HEK293 (cell line): ENCODE results near the gene ZNF646.

Experiments used
- CTCF ChIA-PET: fragments of 350-600 bp; formaldehyde crosslinking; extraction: SDS; loops from one replicate; lab custom pipeline; 2021; ENCODE audit warnings: antibody characterized with exemption; lab: Yijun Ruan, JAX
- POLR2A ChIA-PET: fragments of 300-600 bp; formaldehyde crosslinking; extraction: SDS; loops from one replicate; lab custom pipeline; 2020; ENCODE audit warnings: antibody characterized with exemption, inconsistent platforms; lab: Yijun Ruan, JAX
- H3K27ac ChIP-seq: fragments of 200-500 bp; sonication (Bioruptor generic); 2 replicates; pipeline ENCODE4 v1.5.1; 2014; ENCODE audit warnings: low read depth, low read length, control low read depth, inconsistent platforms; ENCODE audit errors: extremely low read depth
- H3K36me3 ChIP-seq, 2 experiments: fragments of 200-500 bp in 1 of 2; sonication (Bioruptor generic) in 1 of 2; 1 replicate in 1 of 2; 2 replicates in 1 of 2; pipeline ENCODE4 v1.5.1; 2014 to 2017; ENCODE audit warnings: inconsistent platforms in 2 of 2, low read length in 2 of 2; ENCODE audit not compliant: control insufficient read depth in 2 of 2, insufficient read depth in 1 of 2
- H3K4me1 ChIP-seq: fragments of 200-500 bp; sonication (Bioruptor generic); 2 replicates; pipeline ENCODE4 v1.5.1; 2014; ENCODE audit warnings: mild to moderate bottlenecking, low read length, inconsistent platforms; ENCODE audit not compliant: control insufficient read depth, insufficient read depth
- H3K4me3 ChIP-seq: 2 replicates; pipeline ENCODE4 v1.5.1; 2011; ENCODE audit warnings: low read depth, mild to moderate bottlenecking, control low read depth, low read length, moderate library complexity
- H3K9me3 ChIP-seq: fragments of 200-500 bp; sonication (Bioruptor generic); 2 replicates; pipeline ENCODE4 v1.5.1; 2014; ENCODE audit warnings: low read depth, low read length, inconsistent platforms; ENCODE audit not compliant: control insufficient read depth, insufficient read depth
- BCL11A ChIP-seq: fragments of 450-650 bp; formaldehyde crosslinking; IDR thresholded peaks from 2 replicates; pipeline ENCODE4 v1.5.1; 2016; ENCODE audit warnings: low read depth, missing biosample characterization, missing genetic modification characterization
- FEZF1 ChIP-seq: fragments of 450-650 bp; formaldehyde crosslinking; IDR thresholded peaks from 2 replicates; pipeline ENCODE4 v1.5.1; 2016; ENCODE audit warnings: missing biosample characterization, missing genetic modification characterization
- HOXC10 ChIP-seq: sonication (generic); formaldehyde crosslinking; IDR thresholded peaks from 2 replicates; pipeline ENCODE4 v1.8.1; 2023; ENCODE audit warnings: mild to moderate bottlenecking, missing genetic modification reagents
- IKZF3 ChIP-seq: fragments of 450-650 bp; IDR thresholded peaks from 2 replicates; pipeline ENCODE4 v1.5.0; 2018; ENCODE audit warnings: missing biosample characterization, mild to moderate bottlenecking, missing genetic modification characterization, moderate library complexity
- MEIS1 ChIP-seq: sonication (generic); formaldehyde crosslinking; IDR thresholded peaks from 2 replicates; pipeline ENCODE4 v1.8.1; 2022; ENCODE audit warnings: missing genetic modification reagents, mild to moderate bottlenecking, borderline replicate concordance
- PRDM4 ChIP-seq: fragments of 450-650 bp; formaldehyde crosslinking; IDR thresholded peaks from 2 replicates; pipeline ENCODE4 v1.5.1; 2017; ENCODE audit warnings: missing biosample characterization, missing genetic modification characterization
- SP7 ChIP-seq: fragments of 450-650 bp; formaldehyde crosslinking; IDR thresholded peaks from 2 replicates; pipeline ENCODE4 v1.5.1; 2016; ENCODE audit warnings: missing biosample characterization, missing genetic modification characterization
- YY2 ChIP-seq: fragments of 450-650 bp; formaldehyde crosslinking; IDR thresholded peaks from 2 replicates; pipeline ENCODE4 v1.5.1; 2016; ENCODE audit warnings: missing biosample characterization, missing genetic modification characterization
- ZBTB17 ChIP-seq: fragments of 450-650 bp; formaldehyde crosslinking; IDR thresholded peaks from 2 replicates; pipeline ENCODE4 v1.5.1; 2016; ENCODE audit warnings: missing biosample characterization, missing genetic modification characterization
- ZFP3 ChIP-seq: fragments of 450-650 bp; formaldehyde crosslinking; IDR thresholded peaks from 2 replicates; pipeline ENCODE4 v1.5.1; 2016; ENCODE audit warnings: low read depth, missing biosample characterization, missing genetic modification characterization
- ZNF132 ChIP-seq: fragments of 450-650 bp; formaldehyde crosslinking; IDR thresholded peaks from 2 replicates; pipeline ENCODE4 v1.5.1; 2017; ENCODE audit warnings: missing biosample characterization, missing genetic modification characterization, borderline replicate concordance
- ZNF146 ChIP-seq: fragments of 450-650 bp; formaldehyde crosslinking; IDR thresholded peaks from 2 replicates; pipeline ENCODE4 v1.5.1; 2016; ENCODE audit warnings: missing biosample characterization, missing genetic modification characterization
- ZNF184 ChIP-seq: fragments of 450-650 bp; IDR thresholded peaks from 2 replicates; pipeline ENCODE4 v1.5.1; 2018; ENCODE audit warnings: missing biosample characterization, mild to moderate bottlenecking, missing genetic modification characterization
- ZNF239 ChIP-seq: fragments of 450-650 bp; formaldehyde crosslinking; IDR thresholded peaks from 2 replicates; pipeline ENCODE4 v1.5.1; 2016; ENCODE audit warnings: missing biosample characterization, missing genetic modification characterization
- ZNF292 ChIP-seq: fragments of 450-650 bp; formaldehyde crosslinking; IDR thresholded peaks from 2 replicates; pipeline ENCODE4 v1.5.1; 2016; ENCODE audit warnings: low read depth, missing biosample characterization, missing genetic modification characterization, borderline replicate concordance
- ZNF341 ChIP-seq: fragments of 450-650 bp; formaldehyde crosslinking; IDR thresholded peaks from 2 replicates; pipeline ENCODE4; 2016; ENCODE audit warnings: low read depth, missing biosample characterization, missing genetic modification characterization
- ZNF366 ChIP-seq: fragments of 450-650 bp; formaldehyde crosslinking; conservative IDR thresholded peaks from 2 replicates; pipeline ENCODE4 v1.5.1; 2016; ENCODE audit warnings: missing biosample characterization, missing genetic modification characterization
- ZNF404 ChIP-seq: fragments of 450-650 bp; formaldehyde crosslinking; IDR thresholded peaks from 2 replicates; pipeline ENCODE4 v1.5.1; 2017; ENCODE audit warnings: missing biosample characterization, missing genetic modification characterization
- ZNF518A ChIP-seq: fragments of 450-650 bp; formaldehyde crosslinking; conservative IDR thresholded peaks from 2 replicates; pipeline ENCODE4 v1.5.1; 2016; ENCODE audit warnings: low read depth, missing biosample characterization, missing genetic modification characterization
- ZNF521 ChIP-seq: fragments of 450-650 bp; formaldehyde crosslinking; IDR thresholded peaks from 2 replicates; pipeline ENCODE4 v1.5.1; 2017; ENCODE audit warnings: missing biosample characterization, mild to moderate bottlenecking, missing genetic modification characterization
- ZNF610 ChIP-seq: fragments of 450-650 bp; formaldehyde crosslinking; IDR thresholded peaks from 2 replicates; pipeline ENCODE4 v1.5.1; 2016; ENCODE audit warnings: missing biosample characterization, missing genetic modification characterization, borderline replicate concordance
- ZNF658 ChIP-seq: fragments of 450-650 bp; formaldehyde crosslinking; IDR thresholded peaks from 2 replicates; pipeline ENCODE4; 2016; ENCODE audit warnings: missing biosample characterization, missing genetic modification characterization
- ZNF660 ChIP-seq: fragments of 450-650 bp; IDR thresholded peaks from 2 replicates; pipeline ENCODE4 v1.5.1; 2018; ENCODE audit warnings: missing biosample characterization, mild to moderate bottlenecking, missing genetic modification characterization
- ZNF670 ChIP-seq: fragments of 450-650 bp; formaldehyde crosslinking; IDR thresholded peaks from 2 replicates; pipeline ENCODE4 v1.5.1; 2016; ENCODE audit warnings: missing biosample characterization, missing genetic modification characterization, low read depth
- ZNF707 ChIP-seq: fragments of 450-650 bp; formaldehyde crosslinking; IDR thresholded peaks from 2 replicates; pipeline ENCODE4 v1.5.1; 2016; ENCODE audit warnings: missing biosample characterization, missing genetic modification characterization
- ZNF76 ChIP-seq: fragments of 450-650 bp; formaldehyde crosslinking; IDR thresholded peaks from 2 replicates; pipeline ENCODE4; 2016; ENCODE audit warnings: low read depth, missing biosample characterization, missing genetic modification characterization, borderline replicate concordance
- ZXDB ChIP-seq: fragments of 450-650 bp; formaldehyde crosslinking; IDR thresholded peaks from 2 replicates; pipeline ENCODE4 v1.5.1; 2016; ENCODE audit warnings: missing biosample characterization, missing genetic modification characterization
- TF ChIP-seq, protein P1 (sequence below): fragments of 450-650 bp; formaldehyde crosslinking; IDR thresholded peaks from 2 replicates; pipeline ENCODE4 v1.5.1; 2016; ENCODE audit warnings: missing biosample characterization, missing genetic modification characterization

ZNF646 gene

DNA sequence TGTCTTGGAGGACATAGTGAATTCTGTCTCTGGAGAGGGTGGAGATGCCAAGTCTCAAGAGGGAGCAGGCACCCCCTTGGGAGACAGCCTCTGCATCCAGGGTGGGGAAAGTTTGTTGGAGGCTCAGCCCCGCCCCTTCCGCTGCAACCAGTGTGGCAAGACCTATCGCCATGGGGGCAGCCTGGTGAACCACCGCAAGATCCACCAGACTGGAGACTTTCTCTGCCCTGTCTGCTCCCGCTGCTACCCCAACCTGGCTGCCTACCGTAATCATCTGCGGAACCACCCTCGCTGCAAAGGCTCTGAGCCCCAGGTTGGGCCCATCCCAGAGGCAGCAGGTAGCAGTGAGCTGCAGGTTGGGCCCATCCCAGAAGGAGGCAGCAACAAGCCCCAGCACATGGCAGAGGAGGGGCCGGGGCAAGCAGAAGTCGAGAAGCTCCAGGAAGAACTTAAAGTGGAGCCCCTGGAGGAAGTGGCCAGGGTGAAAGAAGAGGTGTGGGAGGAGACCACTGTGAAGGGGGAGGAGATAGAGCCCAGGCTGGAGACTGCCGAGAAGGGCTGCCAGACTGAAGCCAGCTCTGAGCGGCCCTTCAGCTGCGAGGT lies 5.2 kb downstream of the ZNF646 start:
- H3K36me3 ChIP-seq: peaks cover 0 to 78% of the 10 kb centered on the region in 2 experiments; a peak in 1 of 3 replicates
- CTCF ChIA-PET: interaction anchor here (0.6 to 1.0 kb wide), 2 partner anchors 62 to 94 kb away, joined by 3 to 4 read pairs; no protein-coding TSS in a partner anchor
- POLR2A ChIA-PET: interaction anchor here (0.5 to 1.7 kb wide), 4 partner anchors 14 to 41 kb away, joined by 3 to 4 read pairs (median 3); partner anchors contain the start of genes KAT8 and VKORC1
- no peaks in the 10 kb centered on the region for H3K4me1 ChIP-seq
- H3K9me3 ChIP-seq: no peaks in the 10 kb centered on the region
- no peak overlapping the region for H3K4me3 ChIP-seq
- H3K27ac ChIP-seq: no peak overlapping the region
- TF ChIP-seq SP7 (no peak), IKZF3 (no peak), ZNF146 (tag by site-specific recombination) (no peak), MEIS1 (CRISPR knock-in tag) (no peak), ZNF610 (no peak), ZNF518A (tag by site-specific recombination) (no peak), FEZF1 (tag by site-specific recombination) (no peak), ZNF292 (no peak), ZNF660 (no peak), BCL11A (no peak), ZNF132 (no peak), ZNF521 (tag by site-specific recombination) (no peak)

DNA sequence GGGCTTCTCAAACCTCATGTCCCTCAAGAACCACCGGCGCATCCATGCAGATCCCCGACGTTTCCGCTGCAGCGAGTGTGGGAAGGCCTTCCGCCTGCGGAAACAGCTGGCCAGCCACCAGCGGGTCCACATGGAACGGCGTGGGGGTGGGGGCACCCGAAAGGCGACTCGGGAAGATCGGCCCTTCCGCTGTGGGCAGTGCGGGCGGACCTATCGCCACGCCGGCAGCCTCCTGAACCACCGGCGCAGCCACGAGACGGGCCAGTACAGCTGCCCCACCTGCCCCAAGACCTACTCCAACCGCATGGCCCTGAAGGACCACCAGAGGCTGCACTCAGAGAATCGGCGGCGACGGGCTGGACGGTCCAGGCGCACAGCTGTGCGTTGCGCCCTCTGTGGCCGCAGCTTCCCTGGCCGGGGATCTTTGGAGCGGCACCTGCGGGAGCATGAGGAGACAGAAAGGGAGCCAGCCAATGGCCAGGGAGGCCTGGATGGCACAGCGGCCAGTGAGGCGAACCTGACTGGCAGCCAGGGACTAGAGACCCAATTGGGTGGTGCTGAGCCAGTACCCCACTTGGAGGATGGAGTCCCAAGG lies 5.9 kb downstream of the ZNF646 start:
- Histone ChIP-seq H3K9me3 (no peaks in the 10 kb centered on the region), H3K27ac (no peak overlapping the region), H3K4me3 (no peak overlapping the region), H3K4me1 (no peaks in the 10 kb centered on the region), H3K36me3 (peaks cover 0 to 78% of the 10 kb centered on the region in 2 experiments; a peak in 1 of 3 replicates)
- POLR2A ChIA-PET: interaction anchor here (0.5 to 1.7 kb wide), 4 partner anchors 13 to 42 kb away, joined by 3 to 4 read pairs (median 3); partner anchors contain the start of genes KAT8 and VKORC1
- CTCF ChIA-PET: interaction anchor here (1.0 kb wide), 1 partner anchor 62 kb away, joined by 4 read pairs; no protein-coding TSS in a partner anchor
- TF ChIP-seq ZNF341 (tag by site-specific recombination): no peak
- TF ChIP-seq PRDM4 (tag by site-specific recombination): no peak
- TF ChIP-seq ZBTB17 (tag by site-specific recombination): no peak
- TF ChIP-seq, protein P1, sequence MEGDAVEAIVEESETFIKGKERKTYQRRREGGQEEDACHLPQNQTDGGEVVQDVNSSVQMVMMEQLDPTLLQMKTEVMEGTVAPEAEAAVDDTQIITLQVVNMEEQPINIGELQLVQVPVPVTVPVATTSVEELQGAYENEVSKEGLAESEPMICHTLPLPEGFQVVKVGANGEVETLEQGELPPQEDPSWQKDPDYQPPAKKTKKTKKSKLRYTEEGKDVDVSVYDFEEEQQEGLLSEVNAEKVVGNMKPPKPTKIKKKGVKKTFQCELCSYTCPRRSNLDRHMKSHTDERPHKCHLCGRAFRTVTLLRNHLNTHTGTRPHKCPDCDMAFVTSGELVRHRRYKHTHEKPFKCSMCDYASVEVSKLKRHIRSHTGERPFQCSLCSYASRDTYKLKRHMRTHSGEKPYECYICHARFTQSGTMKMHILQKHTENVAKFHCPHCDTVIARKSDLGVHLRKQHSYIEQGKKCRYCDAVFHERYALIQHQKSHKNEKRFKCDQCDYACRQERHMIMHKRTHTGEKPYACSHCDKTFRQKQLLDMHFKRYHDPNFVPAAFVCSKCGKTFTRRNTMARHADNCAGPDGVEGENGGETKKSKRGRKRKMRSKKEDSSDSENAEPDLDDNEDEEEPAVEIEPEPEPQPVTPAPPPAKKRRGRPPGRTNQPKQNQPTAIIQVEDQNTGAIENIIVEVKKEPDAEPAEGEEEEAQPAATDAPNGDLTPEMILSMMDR (tag by site-specific recombination): no peak
- TF ChIP-seq ZNF670 (tag by site-specific recombination): no peak
- TF ChIP-seq ZNF239 (tag by site-specific recombination): no peak
- TF ChIP-seq ZNF404 (tag by site-specific recombination): no peak
- no peak for TF ChIP-seq ZNF707 (tag by site-specific recombination)
- no peak for TF ChIP-seq ZXDB
- TF ChIP-seq ZNF366 (tag by site-specific recombination): no peak
- TF ChIP-seq YY2 (tag by site-specific recombination): no peak
- no peak for TF ChIP-seq ZNF658 (tag by site-specific recombination)
- TF ChIP-seq ZFP3 (tag by site-specific recombination): no peak
- no peak for TF ChIP-seq FEZF1 (tag by site-specific recombination)
- no peak for TF ChIP-seq ZNF76
- no peak for TF ChIP-seq ZNF184 (tag by site-specific recombination)
- TF ChIP-seq IKZF3: no peak
- no peak for TF ChIP-seq HOXC10 (CRISPR knock-in tag)
